ENCODE results near the gene PRMT9. TPM values are rescaled to one million over a fixed set of nuclear protein-coding genes. Genes with fewer than 3 reads are reported as not detected.

PRMT9 gene
- total and polyA plus RNA-seq, 2 of the 4 experiments (the other 2 are of a cell fraction) = 5.0 to 14.2 TPM

DNA sequence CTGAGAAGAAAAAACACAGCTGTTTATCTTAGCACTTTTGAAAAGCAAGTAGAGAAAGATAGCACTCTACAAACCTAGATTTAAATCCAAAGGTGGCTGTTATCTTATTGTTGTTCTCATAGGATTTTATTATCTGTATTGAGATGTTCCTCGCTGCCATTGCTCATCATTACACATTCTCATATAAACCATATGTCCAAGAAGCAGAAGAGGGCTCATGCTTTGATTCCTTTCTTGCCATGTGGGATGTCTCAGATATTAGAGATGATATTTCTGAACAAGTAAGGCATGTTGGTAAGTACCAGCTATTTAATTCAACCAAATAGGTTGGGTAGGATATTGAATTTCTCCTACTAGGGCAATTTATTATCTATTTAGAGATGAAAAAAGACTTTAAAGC, 50.3 kb downstream of the PRMT9 start:
- Histone ChIP-seq H3K23ac (ENCODE audit: low read depth, low read length) (no peak overlapping the region), H4K8ac (ENCODE audit: low read depth in 2 of 2, low read length in 2 of 2) (no peak overlapping the region), H4K5ac (ENCODE audit: low read depth, low read length) (no peak overlapping the region), H2AK9ac (replicated peaks; ENCODE audit: low read depth, low read length, poor library complexity) (no peak overlapping the region), H2AFZ (replicated peaks; ENCODE audit: low read length, poor library complexity) (no peak overlapping the region), H3K4me3 (ENCODE audit: insufficient read depth, low read depth, low read length) (no peak overlapping the region), H2BK5ac (ENCODE audit: low read depth, low read length, poor library complexity, severe bottlenecking) (no peak overlapping the region), H3K36me3 (ENCODE audit: control insufficient read depth, insufficient read depth, low read length) (peaks cover 19% of the 10 kb centered on the region), H4K91ac (ENCODE audit: insufficient read depth, low read depth, low read length) (no peak overlapping the region), H3K27me3 (ENCODE audit: control insufficient read depth, insufficient read depth, low read length) (no peaks in the 10 kb centered on the region), H2BK120ac (ENCODE audit: low read depth, low read length) (no peak overlapping the region), H3K9me1 (ENCODE audit: insufficient read depth, low read length) (peaks cover 3% of the 10 kb centered on the region; the same call in 1 of the 2 replicates), H2BK20ac (ENCODE audit: low read depth, low read length) (no peak overlapping the region), H2AK5ac (ENCODE audit: low read depth, low read length) (no peak overlapping the region), H3K9ac (ENCODE audit: low read depth, low read length) (no peak overlapping the region), H3K4ac (ENCODE audit: low read depth, low read length) (no peak overlapping the region), H3K4me1 (ENCODE audit: control insufficient read depth, insufficient read depth, low read length) (no peaks in the 10 kb centered on the region), H3K14ac (replicated peaks; ENCODE audit: low read depth, low read length) (no peak overlapping the region), H2BK15ac (ENCODE audit: low read depth, low read length) (no peak overlapping the region), H4K20me1 (ENCODE audit: insufficient read depth, low read length) (no peaks in the 10 kb centered on the region), H3K18ac (ENCODE audit: low read depth, low read length) (no peak overlapping the region), H3K27ac (ENCODE audit: insufficient read depth, low read length) (no peak overlapping the region), H3K4me2 (ENCODE audit: low read depth, low read length) (no peak overlapping the region), H3K56ac (ENCODE audit: extremely low read depth, insufficient read depth, low read length) (no peak overlapping the region), H3K79me1 (ENCODE audit: low read depth in 1 of 2, low read length in 2 of 2) (peaks cover 0 to 4% of the 10 kb centered on the region in 2 experiments; a peak in 2 of 4 replicates), H3K9me3 (ENCODE audit: control insufficient read depth, insufficient read depth, low read length) (no peaks in the 10 kb centered on the region; the same call in 1 of the 2 replicates)
- dilution Hi-C loops (cut with HindIII; ENCODE audit: low sequenced_read_pairs, unreplicated experiment) = no loop called here
- CTCF ChIA-PET = interaction anchor here (1.0 to 1.3 kb wide), 2 partner anchors 11 to 233 kb away, joined by 3 read pairs; no protein-coding TSS in a partner anchor
- no CpG with 5 or more reads among the region's 1 CpG for WGBS, 2 experiments (ENCODE audit: extremely low coverage in 2 of 2, insufficient read length in 1 of 2)
- no peak for DNase-seq
- ATAC-seq (ENCODE audit: low read depth) = no peak
- POLR2A ChIA-PET (ENCODE audit: unreplicated experiment) = no interaction called here
- intact Hi-C loops (cut with micrococcal nuclease) = no loop called here
- in situ Hi-C loops (cut with MboI; ENCODE audit: low sequenced_read_pairs) = no loop called here
- TF ChIP-seq, protein P1, sequence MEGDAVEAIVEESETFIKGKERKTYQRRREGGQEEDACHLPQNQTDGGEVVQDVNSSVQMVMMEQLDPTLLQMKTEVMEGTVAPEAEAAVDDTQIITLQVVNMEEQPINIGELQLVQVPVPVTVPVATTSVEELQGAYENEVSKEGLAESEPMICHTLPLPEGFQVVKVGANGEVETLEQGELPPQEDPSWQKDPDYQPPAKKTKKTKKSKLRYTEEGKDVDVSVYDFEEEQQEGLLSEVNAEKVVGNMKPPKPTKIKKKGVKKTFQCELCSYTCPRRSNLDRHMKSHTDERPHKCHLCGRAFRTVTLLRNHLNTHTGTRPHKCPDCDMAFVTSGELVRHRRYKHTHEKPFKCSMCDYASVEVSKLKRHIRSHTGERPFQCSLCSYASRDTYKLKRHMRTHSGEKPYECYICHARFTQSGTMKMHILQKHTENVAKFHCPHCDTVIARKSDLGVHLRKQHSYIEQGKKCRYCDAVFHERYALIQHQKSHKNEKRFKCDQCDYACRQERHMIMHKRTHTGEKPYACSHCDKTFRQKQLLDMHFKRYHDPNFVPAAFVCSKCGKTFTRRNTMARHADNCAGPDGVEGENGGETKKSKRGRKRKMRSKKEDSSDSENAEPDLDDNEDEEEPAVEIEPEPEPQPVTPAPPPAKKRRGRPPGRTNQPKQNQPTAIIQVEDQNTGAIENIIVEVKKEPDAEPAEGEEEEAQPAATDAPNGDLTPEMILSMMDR (conservative IDR thresholded peaks at IDR 0.05; ENCODE audit: low read depth, low read length) = no peak
- no peak for TF ChIP-seq MXI1 (IDR thresholded peaks at IDR 0.05; ENCODE audit: borderline replicate concordance, low read depth, low read length)
- no peak for TF ChIP-seq RCOR1 (IDR thresholded peaks at IDR 0.05; ENCODE audit: insufficient replicate concordance, low read length)
- TF ChIP-seq POLR2A (IDR thresholded peaks at IDR 0.05; ENCODE audit: low read depth, low read length) = no peak
- TF ChIP-seq RFX5 (IDR thresholded peaks at IDR 0.05; ENCODE audit: low read depth, low read length) = no peak
- no peak for TF ChIP-seq MAZ (IDR thresholded peaks at IDR 0.05; ENCODE audit: borderline replicate concordance, low read depth, low read length)
- TF ChIP-seq, protein P2, sequence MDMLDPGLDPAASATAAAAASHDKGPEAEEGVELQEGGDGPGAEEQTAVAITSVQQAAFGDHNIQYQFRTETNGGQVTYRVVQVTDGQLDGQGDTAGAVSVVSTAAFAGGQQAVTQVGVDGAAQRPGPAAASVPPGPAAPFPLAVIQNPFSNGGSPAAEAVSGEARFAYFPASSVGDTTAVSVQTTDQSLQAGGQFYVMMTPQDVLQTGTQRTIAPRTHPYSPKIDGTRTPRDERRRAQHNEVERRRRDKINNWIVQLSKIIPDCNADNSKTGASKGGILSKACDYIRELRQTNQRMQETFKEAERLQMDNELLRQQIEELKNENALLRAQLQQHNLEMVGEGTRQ (IDR thresholded peaks at IDR 0.05; ENCODE audit: low read depth, low read length) = no peak
- TF ChIP-seq RAD21 (IDR thresholded peaks at IDR 0.05; ENCODE audit: low read length) = no peak
- no peak for TF ChIP-seq CEBPB (IDR thresholded peaks at IDR 0.05; ENCODE audit: low read depth, low read length)
- TF ChIP-seq SMC3 (IDR thresholded peaks at IDR 0.05; ENCODE audit: low read depth, low read length) = no peak
- no peak for TF ChIP-seq NFE2L2 (IDR thresholded peaks at IDR 0.05; ENCODE audit: low read depth, low read length)
- TF ChIP-seq BHLHE40 (IDR thresholded peaks at IDR 0.05; ENCODE audit: low read depth, low read length) = no peak
- no peak for TF ChIP-seq FOS (IDR thresholded peaks at IDR 0.05; ENCODE audit: low read depth, low read length)
- no TSS peak for BruUV-seq (replicated peaks)

All from IMR-90 (cell line).